Large intestine (tissue), 12 donors: ENCODE data around the gene SESTD1. TPM values are rescaled to one million over a fixed set of nuclear protein-coding genes. Genes with fewer than 3 reads are reported as not detected.
A peak's percentile ranks its signal among the peaks of the same experiment; 100 is the strongest.

ENCODE experiments used
- DNase-seq, 2 donors: peaks; one replicate each; pipeline versions ENCODE4 v3.0.0 to v3.0.0-alpha.2; 2013
- H3K27ac ChIP-seq: one replicate; pipeline ENCODE4 v1.5.1; 2013; ENCODE audit warnings: low read length
- H3K27me3 ChIP-seq: 2 replicates; pipeline ENCODE4 v1.6.1; 2013; ENCODE audit warnings: low read length; ENCODE audit not compliant: control insufficient read depth, insufficient read depth
- H3K36me3 ChIP-seq: 2 replicates; pipeline ENCODE4 v1.6.1; 2013; ENCODE audit warnings: low read length; ENCODE audit not compliant: control insufficient read depth, insufficient read depth
- H3K4me1 ChIP-seq: one replicate; pipeline ENCODE4 v1.6.1; 2013; ENCODE audit warnings: low read length; ENCODE audit not compliant: control insufficient read depth, insufficient read depth
- H3K4me3 ChIP-seq: one replicate; pipeline ENCODE4 v1.5.1; 2013; ENCODE audit warnings: low read length
- H3K9me3 ChIP-seq: one replicate; pipeline ENCODE4 v1.6.1; 2013; ENCODE audit warnings: mild to moderate bottlenecking, low read depth, low read length, moderate library complexity; ENCODE audit not compliant: control insufficient read depth
- WGBS: methylation state at CpG from one replicate; pipeline ENCODE4 v1.1.5; 2013; ENCODE audit warnings: low lambda C conversion rate; ENCODE audit not compliant: insufficient coverage; 5-methylcytosine and 5-hydroxymethylcytosine counted together
- long read RNA-seq, 11 donors: transcript quantifications; one replicate each; lab custom pipeline, GENCODE V29; 2026
- polyA plus RNA-seq: library from polyadenylated mRNA; unstranded; fragments of 120-200 nt; gene quantifications from one replicate; pipeline ENCODE4 v1.2.1, GENCODE V29; 2013

The SESTD1 gene, protein sequence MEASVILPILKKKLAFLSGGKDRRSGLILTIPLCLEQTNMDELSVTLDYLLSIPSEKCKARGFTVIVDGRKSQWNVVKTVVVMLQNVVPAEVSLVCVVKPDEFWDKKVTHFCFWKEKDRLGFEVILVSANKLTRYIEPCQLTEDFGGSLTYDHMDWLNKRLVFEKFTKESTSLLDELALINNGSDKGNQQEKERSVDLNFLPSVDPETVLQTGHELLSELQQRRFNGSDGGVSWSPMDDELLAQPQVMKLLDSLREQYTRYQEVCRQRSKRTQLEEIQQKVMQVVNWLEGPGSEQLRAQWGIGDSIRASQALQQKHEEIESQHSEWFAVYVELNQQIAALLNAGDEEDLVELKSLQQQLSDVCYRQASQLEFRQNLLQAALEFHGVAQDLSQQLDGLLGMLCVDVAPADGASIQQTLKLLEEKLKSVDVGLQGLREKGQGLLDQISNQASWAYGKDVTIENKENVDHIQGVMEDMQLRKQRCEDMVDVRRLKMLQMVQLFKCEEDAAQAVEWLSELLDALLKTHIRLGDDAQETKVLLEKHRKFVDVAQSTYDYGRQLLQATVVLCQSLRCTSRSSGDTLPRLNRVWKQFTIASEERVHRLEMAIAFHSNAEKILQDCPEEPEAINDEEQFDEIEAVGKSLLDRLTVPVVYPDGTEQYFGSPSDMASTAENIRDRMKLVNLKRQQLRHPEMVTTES
- 17.6 TPM for polyA plus RNA-seq
- long read RNA-seq, donor 1, full-length matches to known transcripts = 1 of 1 reads
- long read RNA-seq, donor 1, partial matches to known transcripts = 0 of 1 reads
- long read RNA-seq, donor 1, other reads (novel, unspliced or antisense) = 0 of 1 reads
- long read RNA-seq, donor 2, full-length matches to known transcripts = 2 of 2 reads
- long read RNA-seq, donor 2, partial matches to known transcripts = 0 of 2 reads
- long read RNA-seq, donor 2, other reads (novel, unspliced or antisense) = 0 of 2 reads
- long read RNA-seq, donor 3 = 0 reads
- long read RNA-seq, donor 4 = 0 reads
- long read RNA-seq, donor 5 = 0 reads
- long read RNA-seq, donor 6, full-length matches to known transcripts = 3 of 3 reads
- long read RNA-seq, donor 6, partial matches to known transcripts = 0 of 3 reads
- long read RNA-seq, donor 6, other reads (novel, unspliced or antisense) = 0 of 3 reads
- long read RNA-seq, donor 7, full-length matches to known transcripts = 1 of 1 reads
- long read RNA-seq, donor 7, partial matches to known transcripts = 0 of 1 reads
- long read RNA-seq, donor 7, other reads (novel, unspliced or antisense) = 0 of 1 reads
- long read RNA-seq, donor 8 = 0 reads
- long read RNA-seq, donor 9, full-length matches to known transcripts = 2 of 2 reads
- long read RNA-seq, donor 9, partial matches to known transcripts = 0 of 2 reads
- long read RNA-seq, donor 9, other reads (novel, unspliced or antisense) = 0 of 2 reads
- long read RNA-seq, donor 10, full-length matches to known transcripts = 2 of 2 reads
- long read RNA-seq, donor 10, partial matches to known transcripts = 0 of 2 reads
- long read RNA-seq, donor 10, other reads (novel, unspliced or antisense) = 0 of 2 reads
- long read RNA-seq, donor 11, full-length matches to known transcripts = 1 of 1 reads
- long read RNA-seq, donor 11, partial matches to known transcripts = 0 of 1 reads
- long read RNA-seq, donor 11, other reads (novel, unspliced or antisense) = 0 of 1 reads

DNA sequence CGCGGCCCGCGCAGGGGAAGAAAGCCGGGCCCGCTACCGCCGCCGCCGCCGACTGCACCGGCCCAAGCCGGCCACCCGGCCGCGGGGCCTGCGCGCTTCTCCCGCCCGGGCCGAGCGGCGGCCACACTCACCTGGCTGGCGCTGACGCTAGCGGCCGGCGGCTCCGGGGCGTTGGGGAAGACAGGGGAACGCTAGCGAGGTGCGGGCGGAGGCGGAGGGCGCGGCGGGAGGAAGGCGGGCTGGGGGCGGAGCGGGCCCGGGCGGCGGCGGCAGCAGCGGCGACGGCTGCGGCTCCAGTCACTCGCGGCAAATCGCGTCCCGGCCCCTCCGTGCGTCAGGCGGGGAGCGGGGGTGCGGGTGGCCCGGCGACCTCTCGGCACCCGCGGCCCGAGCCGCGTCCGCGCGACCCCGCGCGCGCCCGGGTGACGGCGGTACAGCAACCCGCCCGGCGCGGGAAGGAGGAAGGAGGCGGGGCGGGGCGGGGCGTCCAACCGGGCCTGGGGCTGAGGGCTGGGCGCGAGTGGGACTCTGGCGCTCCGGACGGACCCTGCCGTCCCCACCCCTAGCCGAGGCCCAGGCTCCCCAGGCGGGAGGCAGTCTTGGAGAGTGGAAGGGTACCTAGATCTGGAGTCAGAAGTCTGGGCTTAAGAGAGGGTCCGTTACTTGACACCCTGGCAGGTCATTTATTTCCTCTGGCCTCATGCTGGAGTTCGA lies at the start of gene SESTD1:
Gene SESTD1 (minus strand): TSS at position 465 of the 714 bp plus-strand sequence. CDS start 72,991 bp downstream, outside the sequence.
- Histone ChIP-seq H3K36me3 (no peaks in the 10 kb centered on the region), H3K9me3 (no peaks in the 10 kb centered on the region), H3K27me3 (no peaks in the 10 kb centered on the region), H3K4me3 (peak within 1 kb of the TSS; percentile 83), H3K27ac (peak within 1 kb of the TSS; percentile 69), H3K4me1 (peaks cover 12% of the 10 kb centered on the region)
- DNase-seq = peak; percentile 49 to 80
- WGBS = no CpG with 5 or more reads among the region's 96 CpGs

DNA sequence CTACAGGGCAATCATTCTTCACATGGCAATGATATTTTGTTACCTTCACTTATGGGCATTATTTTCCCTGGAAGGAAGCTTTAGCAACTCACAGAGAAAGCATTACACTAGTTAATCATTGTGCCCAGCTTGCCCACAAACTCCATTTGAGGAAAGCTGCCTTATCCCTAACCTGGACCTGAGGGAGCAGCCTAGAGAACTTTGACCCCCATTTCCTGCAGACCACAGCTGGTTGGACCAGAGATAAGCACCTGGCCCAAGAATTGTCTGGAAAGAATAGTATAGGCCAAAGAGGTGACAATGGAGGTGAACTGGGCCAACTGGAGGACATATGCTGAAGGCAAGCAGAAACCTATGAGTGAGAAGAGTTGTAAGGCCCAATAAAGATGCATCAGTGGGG lies 48.4 kb upstream of the SESTD1 start:
- no peaks in the 10 kb centered on the region for H3K4me1 ChIP-seq
- no peaks in the 10 kb centered on the region for H3K9me3 ChIP-seq
- no peak overlapping the region for H3K27ac ChIP-seq
- H3K36me3 ChIP-seq = no peaks in the 10 kb centered on the region
- no peaks in the 10 kb centered on the region for H3K27me3 ChIP-seq
- peak; percentile 3 to 4 for DNase-seq
- no peak overlapping the region for H3K4me3 ChIP-seq

DNA sequence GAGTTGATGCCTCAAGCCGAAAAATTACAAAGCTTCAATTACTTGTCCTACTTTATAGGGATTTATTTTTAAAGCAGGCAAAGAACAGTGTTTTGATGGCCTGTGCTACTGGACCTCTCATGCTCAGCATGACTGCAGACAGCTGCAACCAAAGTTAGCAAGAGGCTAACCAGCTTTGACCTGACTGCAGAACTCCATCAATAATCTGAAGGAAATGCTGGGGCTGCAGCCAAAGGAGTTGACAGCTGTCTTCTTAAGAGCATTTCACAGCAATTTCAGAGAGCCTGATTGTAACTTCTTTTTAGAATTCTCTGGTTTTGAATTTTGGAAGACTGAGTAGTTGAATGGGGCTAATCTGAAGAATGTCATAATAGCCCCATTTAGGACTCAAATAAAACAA lies 46.5 kb upstream of the SESTD1 start:
- no peaks in the 10 kb centered on the region for H3K36me3 ChIP-seq
- DNase-seq = no peak
- WGBS = no CpG with 5 or more reads among the region's 1 CpG
- H3K27ac ChIP-seq = no peak overlapping the region
- no peaks in the 10 kb centered on the region for H3K27me3 ChIP-seq
- no peaks in the 10 kb centered on the region for H3K9me3 ChIP-seq
- H3K4me3 ChIP-seq = no peak overlapping the region
- no peaks in the 10 kb centered on the region for H3K4me1 ChIP-seq

DNA sequence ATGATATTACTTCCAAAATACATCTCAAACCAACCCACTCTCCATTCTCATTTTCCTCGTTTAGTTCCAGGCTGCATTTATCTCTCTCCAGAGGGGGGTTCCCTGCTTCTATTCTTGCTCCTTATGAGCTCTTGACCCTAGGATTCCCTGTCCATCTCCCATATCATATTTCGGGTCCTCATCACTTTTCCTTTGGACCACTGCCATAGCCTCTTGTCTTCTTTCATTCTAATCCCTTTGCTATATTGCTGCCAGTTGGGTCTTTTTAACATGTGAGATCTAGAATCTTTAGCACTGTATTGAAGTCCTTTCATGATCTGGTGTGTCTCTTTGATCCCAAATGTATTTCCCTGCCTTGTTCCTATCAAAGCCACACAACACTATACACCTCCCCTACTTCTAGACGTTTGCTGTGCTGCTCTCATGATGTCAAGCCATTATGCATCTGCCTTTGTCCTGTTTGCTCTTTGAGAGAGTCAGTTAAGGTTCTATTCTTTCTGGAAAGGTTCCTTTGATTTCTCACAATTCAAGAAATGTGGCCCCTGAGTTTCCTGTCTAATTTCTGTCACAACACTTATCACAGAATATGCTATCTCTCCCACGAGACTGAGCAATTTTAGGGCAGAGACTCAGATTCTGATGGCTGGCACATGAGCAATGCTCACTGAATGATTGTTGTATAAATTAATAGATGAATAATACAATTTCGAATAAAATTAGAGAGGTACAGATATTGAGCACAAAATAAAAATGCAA lies 43.2 kb upstream of the SESTD1 start:
- no peak overlapping the region for H3K4me3 ChIP-seq
- no peaks in the 10 kb centered on the region for H3K36me3 ChIP-seq
- H3K27ac ChIP-seq = no peak overlapping the region
- H3K4me1 ChIP-seq = no peaks in the 10 kb centered on the region
- DNase-seq = no peak
- no peaks in the 10 kb centered on the region for H3K9me3 ChIP-seq
- WGBS = 77% methylated on average over 4 of the region's 5 CpGs
- H3K27me3 ChIP-seq = no peaks in the 10 kb centered on the region

DNA sequence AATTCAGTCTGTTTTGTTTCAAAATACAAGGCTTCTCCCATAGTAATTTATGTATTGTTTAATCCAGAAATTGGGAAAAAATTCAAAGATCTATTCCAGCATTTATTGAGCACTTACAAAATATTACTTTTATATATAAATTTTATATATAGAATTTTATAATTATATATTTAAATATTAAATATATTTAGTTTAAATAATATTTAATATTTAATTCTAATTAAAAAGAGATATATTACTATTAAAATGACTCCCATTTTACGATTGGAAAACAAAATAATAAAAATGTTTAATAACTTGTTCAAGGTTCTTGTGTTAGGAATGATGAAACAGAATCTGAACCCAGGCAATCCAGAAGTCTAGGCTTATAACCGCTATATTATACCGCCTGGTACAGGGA lies 40.5 kb upstream of the SESTD1 start:
- Histone ChIP-seq H3K4me1 (no peaks in the 10 kb centered on the region), H3K36me3 (no peaks in the 10 kb centered on the region), H3K27me3 (no peaks in the 10 kb centered on the region), H3K9me3 (peaks cover 3% of the 10 kb centered on the region), H3K27ac (no peak overlapping the region), H3K4me3 (no peak overlapping the region)
- 86% methylated on average over 1 of the region's 3 CpGs for WGBS
- no peak for DNase-seq

DNA sequence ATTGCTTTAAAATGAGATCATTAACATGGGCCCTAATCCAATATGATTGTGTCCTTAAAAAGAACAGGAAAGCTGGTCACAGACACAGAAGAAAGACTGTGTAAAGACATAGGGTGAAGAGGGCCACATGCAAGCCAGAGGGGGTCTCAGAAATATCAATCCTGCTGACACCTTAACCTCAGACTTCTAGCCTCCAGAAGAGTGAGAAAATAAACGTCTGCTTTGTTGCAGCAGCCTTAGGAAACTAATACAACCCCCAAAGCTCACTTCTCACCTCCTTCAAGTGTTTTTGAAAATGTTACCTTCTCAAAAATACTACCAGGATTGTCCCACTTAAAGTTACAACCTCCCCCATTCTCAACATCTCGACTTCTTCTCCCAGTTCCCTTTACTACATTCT lies 39.8 kb upstream of the SESTD1 start:
- no peaks in the 10 kb centered on the region for H3K36me3 ChIP-seq

DNA sequence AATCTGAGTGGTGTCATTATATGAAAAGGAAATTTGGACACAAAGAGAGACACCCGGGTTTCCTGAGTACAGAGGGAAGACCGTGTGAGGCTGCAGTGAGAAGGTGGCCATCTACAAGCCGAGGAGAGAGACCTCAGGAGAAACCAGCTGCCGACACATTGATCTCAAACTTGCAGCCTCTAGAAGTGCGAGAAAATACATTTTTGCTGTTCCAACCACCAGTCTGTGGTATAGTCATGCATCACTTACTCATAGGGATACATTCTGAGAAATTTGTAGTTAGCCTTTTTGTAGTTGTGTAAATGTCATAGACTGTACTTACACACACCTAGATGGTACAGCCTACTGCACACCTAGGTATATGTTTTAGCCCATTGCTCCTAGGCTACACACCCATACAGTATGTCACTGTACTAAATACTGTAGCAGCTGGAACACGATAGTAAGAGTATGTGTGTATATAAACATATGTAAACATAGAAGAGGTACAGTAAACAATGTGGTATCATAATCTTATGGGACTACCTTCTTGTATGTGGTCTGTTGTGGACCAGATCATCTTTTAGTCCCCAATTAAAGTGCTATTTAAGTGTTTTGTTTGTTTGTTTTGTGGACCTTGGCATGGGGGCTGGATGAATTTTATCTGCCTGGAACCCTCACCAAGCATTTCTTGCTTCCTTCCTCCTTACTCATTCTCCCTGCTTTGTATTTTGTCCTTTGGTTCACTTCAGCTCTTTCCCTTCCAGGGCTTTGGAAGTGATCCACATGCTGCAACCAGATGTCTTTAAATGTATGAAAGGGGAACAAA lies 38.3 kb upstream of the SESTD1 start:
- no peak overlapping the region for H3K27ac ChIP-seq
- H3K4me1 ChIP-seq = no peaks in the 10 kb centered on the region
- DNase-seq = no peak
- 83% methylated on average over 1 of the region's 6 CpGs for WGBS
- peaks cover 3% of the 10 kb centered on the region for H3K9me3 ChIP-seq
- H3K4me3 ChIP-seq = no peak overlapping the region
- H3K27me3 ChIP-seq = no peaks in the 10 kb centered on the region
- no peaks in the 10 kb centered on the region for H3K36me3 ChIP-seq

More for the DNA sequence above, 39.8 kb upstream of the SESTD1 start:
- Histone ChIP-seq H3K27ac (no peak overlapping the region), H3K4me1 (no peaks in the 10 kb centered on the region), H3K27me3 (no peaks in the 10 kb centered on the region), H3K9me3 (peaks cover 3% of the 10 kb centered on the region), H3K4me3 (no peak overlapping the region)
- 84% methylated on average over 2 of the region's 2 CpGs for WGBS
- DNase-seq = no peak

DNA sequence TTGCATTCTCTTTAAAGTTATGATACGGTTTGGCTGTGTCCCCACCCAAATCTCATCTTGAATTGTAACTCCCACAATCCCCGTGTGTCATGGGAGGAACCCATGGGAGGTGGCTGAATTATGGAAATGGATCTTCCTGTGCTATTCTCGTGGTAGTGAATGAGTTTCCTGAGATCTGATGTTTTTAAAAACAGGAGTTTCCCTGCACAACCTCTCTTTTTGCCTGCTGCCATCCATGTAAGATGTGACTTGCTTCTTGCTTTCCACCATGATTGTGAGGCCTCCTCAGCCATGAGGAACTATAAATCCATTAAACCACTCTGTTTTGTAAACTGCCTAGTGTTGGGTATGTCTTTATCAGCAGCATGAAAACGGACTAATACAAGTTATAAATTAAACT lies 37.5 kb upstream of the SESTD1 start:
- no peak for DNase-seq
- Histone ChIP-seq H3K9me3 (peaks cover 3% of the 10 kb centered on the region), H3K36me3 (no peaks in the 10 kb centered on the region), H3K4me1 (no peaks in the 10 kb centered on the region), H3K4me3 (no peak overlapping the region), H3K27me3 (no peaks in the 10 kb centered on the region), H3K27ac (no peak overlapping the region)
- 100% methylated on average over 1 of the region's 4 CpGs for WGBS
